Suprapubic skin (tissue), 4 donors: ENCODE results near the gene NAPB. TPM values are rescaled to one million over a fixed set of nuclear protein-coding genes. Genes with fewer than 3 reads are reported as not detected.

ENCODE experiments used
- DNase-seq, 2 donors: peaks; one replicate each; pipeline ENCODE4 v3.0.0-alpha.2; 2019; ENCODE audit warnings: low spot score in 2 of 2
- H3K27ac ChIP-seq: fragments of 200-600 bp; sonication (generic); one replicate; pipeline ENCODE4 v1.5.1; 2019
- H3K27me3 ChIP-seq: fragments of 200-600 bp; sonication (generic); one replicate; pipeline ENCODE4 v1.5.1; 2019
- H3K36me3 ChIP-seq: fragments of 200-600 bp; sonication (generic); one replicate; pipeline ENCODE4 v1.5.1; 2019
- H3K4me1 ChIP-seq: fragments of 200-600 bp; sonication (generic); one replicate; pipeline ENCODE4 v1.5.1; 2019
- H3K4me3 ChIP-seq: fragments of 200-600 bp; sonication (generic); one replicate; pipeline ENCODE4 v1.5.1; 2019; ENCODE audit warnings: mild to moderate bottlenecking
- H3K9me3 ChIP-seq: fragments of 200-600 bp; sonication (generic); one replicate; pipeline ENCODE4 v1.5.1; 2019
- CTCF ChIP-seq, 2 donors: fragments of 200-600 bp in 1 of 2; fragments of 450-650 bp in 1 of 2; sonication (generic) in 1 of 2; IDR thresholded peaks; one replicate each; pipeline ENCODE4 v1.5.1; 2016 to 2019; ENCODE audit warnings: antibody characterized with exemption in 2 of 2, mild to moderate bottlenecking in 1 of 2, moderate library complexity in 1 of 2
- EP300 ChIP-seq: sonication (generic); formaldehyde crosslinking; IDR thresholded peaks from one replicate; pipeline ENCODE4 v1.6.1; 2017; ENCODE audit warnings: antibody characterized with exemption
- POLR2A ChIP-seq, 2 donors: fragments of 450-650 bp; IDR thresholded peaks; one replicate each; pipeline ENCODE4 v1.6.1; 2017; ENCODE audit warnings: antibody characterized with exemption in 2 of 2, mild to moderate bottlenecking in 2 of 2, moderate library complexity in 2 of 2
- POLR2AphosphoS5 ChIP-seq, 3 donors: sonication (generic); formaldehyde crosslinking; IDR thresholded peaks; one replicate each; pipeline ENCODE4 v1.6.1; 2017; ENCODE audit warnings: antibody characterized with exemption in 3 of 3
- WGBS: methylation state at CpG from one replicate; pipeline ENCODE4 v1.1.5; 2018; 5-methylcytosine and 5-hydroxymethylcytosine counted together
- total RNA-seq, 4 donors: library from RNA; depleted of rRNA; stranded (reverse); fragments of >200 nt; gene quantifications; one replicate each; pipeline ENCODE4 v1.1.0, GENCODE V29; 2016

The NAPB gene
- total RNA-seq, 4 donors from 2014 or later: 6.6 to 21.6 (median 8.9) TPM

DNA sequence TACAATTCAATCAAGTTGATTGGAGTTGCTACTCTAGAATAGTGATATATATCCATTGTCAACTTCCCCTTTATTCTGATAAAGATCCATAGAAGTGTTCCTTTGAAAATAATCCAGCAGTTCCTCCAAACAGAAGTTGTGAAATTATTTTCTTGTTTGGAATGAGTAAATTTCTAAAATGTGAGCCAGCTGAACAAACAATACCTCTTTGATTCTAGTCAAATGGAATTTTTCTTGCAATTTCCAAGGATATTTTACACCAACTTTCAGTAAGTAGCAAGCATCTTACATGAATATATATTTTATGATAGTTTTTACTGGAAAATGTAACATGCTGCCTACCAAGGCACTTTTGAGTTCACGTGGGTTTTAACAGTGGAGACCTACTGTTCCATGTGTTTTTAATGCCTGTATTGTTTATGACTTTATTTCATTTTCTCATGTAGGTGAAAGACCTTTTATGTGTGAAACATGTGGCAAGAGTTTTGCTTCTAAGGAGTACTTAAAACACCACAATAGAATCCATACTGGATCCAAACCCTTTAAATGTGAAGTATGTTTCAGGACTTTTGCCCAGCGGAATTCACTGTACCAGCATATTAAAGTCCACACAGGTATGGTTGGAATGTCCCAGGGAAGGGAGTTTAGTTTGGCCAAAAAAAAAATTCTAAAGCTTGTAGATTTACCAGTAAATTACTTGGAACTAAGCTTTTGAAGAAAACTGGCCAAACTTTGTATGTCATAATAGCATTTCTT, 52.8 kb downstream of the NAPB start:
- peaks cover 23% of the 10 kb centered on the region for H3K4me1 ChIP-seq
- no peaks in the 10 kb centered on the region for H3K27me3 ChIP-seq
- no peak for DNase-seq
- 88% methylated on average over 2 of the region's 2 CpGs for WGBS
- peaks cover 60% of the 10 kb centered on the region for H3K36me3 ChIP-seq
- no peak overlapping the region for H3K4me3 ChIP-seq
- no peak overlapping the region for H3K27ac ChIP-seq
- TF ChIP-seq POLR2A (IDR thresholded peaks at IDR 0.05) (no peak), POLR2AphosphoS5 (IDR thresholded peaks at IDR 0.05) (no peak), EP300 (no peak)
- no peaks in the 10 kb centered on the region for H3K9me3 ChIP-seq

- Histone ChIP-seq H3K4me1 (peaks cover 30% of the 10 kb centered on the region), H3K9me3 (no peaks in the 10 kb centered on the region), H3K27ac (no peak overlapping the region), H3K4me3 (no peak overlapping the region), H3K36me3 (peaks cover 53% of the 10 kb centered on the region), H3K27me3 (no peaks in the 10 kb centered on the region)
- no peak for TF ChIP-seq EP300
- DNase-seq: no peak
Measured at GRCh38 chr20:23367770-23368169, 53.5 kb downstream of the NAPB start.

DNA sequence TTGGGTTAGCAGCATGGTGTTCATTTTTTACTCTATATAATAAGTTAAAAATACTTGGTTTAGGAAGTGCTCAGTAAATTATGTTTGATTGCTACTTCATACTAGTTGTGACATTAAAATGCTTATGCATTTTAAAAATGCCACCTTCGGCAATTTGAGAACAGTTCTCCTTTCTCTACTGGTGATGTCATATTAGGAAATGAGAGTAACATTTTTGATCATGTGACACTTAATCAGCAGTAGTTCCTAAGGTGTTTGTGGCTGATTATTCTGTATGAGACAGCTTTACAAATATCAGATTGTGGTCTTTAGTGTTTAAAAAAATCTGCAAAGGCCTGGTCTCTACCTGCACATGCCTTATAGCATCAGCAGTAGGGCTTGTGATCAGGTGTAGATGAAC, 54.9 kb downstream of the NAPB start:
- H3K27me3 ChIP-seq: no peaks in the 10 kb centered on the region
- H3K4me1 ChIP-seq: peaks cover 33% of the 10 kb centered on the region
- no peak overlapping the region for H3K27ac ChIP-seq

DNA sequence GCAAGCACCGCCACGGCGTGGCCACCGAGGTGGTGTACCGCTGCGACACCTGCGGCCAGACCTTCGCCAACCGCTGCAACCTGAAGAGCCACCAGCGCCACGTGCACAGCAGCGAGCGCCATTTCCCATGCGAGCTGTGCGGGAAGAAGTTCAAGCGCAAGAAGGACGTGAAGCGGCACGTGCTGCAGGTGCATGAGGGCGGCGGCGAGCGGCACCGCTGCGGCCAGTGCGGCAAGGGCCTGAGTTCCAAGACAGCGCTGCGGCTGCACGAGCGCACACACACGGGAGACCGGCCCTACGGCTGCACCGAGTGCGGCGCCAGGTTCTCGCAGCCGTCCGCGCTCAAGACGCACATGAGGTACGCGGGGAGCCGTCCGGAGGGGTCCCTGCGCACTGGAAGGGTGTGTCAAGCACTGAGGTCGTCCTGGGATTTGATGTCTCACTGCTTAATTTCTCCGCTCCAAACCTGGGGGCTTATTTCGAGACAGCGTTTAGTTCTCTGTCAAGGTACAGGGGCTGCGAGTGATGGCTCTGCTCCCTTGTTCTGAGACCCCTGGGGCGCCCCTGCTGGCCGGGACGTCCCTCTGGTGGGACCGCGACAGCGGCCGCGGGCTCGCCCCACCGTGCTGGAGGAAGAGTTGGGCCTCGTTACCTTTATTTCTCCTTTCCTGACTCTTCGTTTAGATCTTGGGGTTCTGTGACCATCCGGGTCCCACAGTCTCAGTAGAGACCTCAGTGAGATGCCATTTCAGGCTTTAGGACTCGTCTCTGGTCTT, 55.7 kb downstream of the NAPB start:
- 94% methylated on average over 56 of the region's 65 CpGs for WGBS
- DNase-seq: no peak
- H3K27me3 ChIP-seq: no peaks in the 10 kb centered on the region
- peaks cover 40% of the 10 kb centered on the region for H3K4me1 ChIP-seq
- TF ChIP-seq CTCF (IDR thresholded peaks at IDR 0.05) (no peak), POLR2A (IDR thresholded peaks at IDR 0.05) (no peak), EP300 (no peak), POLR2AphosphoS5 (IDR thresholded peaks at IDR 0.05) (no peak)
- no peaks in the 10 kb centered on the region for H3K9me3 ChIP-seq
- H3K4me3 ChIP-seq: no peak overlapping the region
- H3K36me3 ChIP-seq: peaks cover 31% of the 10 kb centered on the region
- H3K27ac ChIP-seq: no peak overlapping the region

More for the DNA sequence above, 54.9 kb downstream of the NAPB start:
- Histone ChIP-seq H3K36me3 (peaks cover 39% of the 10 kb centered on the region), H3K4me3 (no peak overlapping the region), H3K9me3 (no peaks in the 10 kb centered on the region)
- WGBS: 35% methylated on average over 1 of the region's 1 CpG
- TF ChIP-seq POLR2AphosphoS5 (IDR thresholded peaks at IDR 0.05) (no peak), POLR2A (IDR thresholded peaks at IDR 0.05) (no peak), EP300 (no peak), CTCF (IDR thresholded peaks at IDR 0.05) (no peak)
- no peak for DNase-seq

DNA sequence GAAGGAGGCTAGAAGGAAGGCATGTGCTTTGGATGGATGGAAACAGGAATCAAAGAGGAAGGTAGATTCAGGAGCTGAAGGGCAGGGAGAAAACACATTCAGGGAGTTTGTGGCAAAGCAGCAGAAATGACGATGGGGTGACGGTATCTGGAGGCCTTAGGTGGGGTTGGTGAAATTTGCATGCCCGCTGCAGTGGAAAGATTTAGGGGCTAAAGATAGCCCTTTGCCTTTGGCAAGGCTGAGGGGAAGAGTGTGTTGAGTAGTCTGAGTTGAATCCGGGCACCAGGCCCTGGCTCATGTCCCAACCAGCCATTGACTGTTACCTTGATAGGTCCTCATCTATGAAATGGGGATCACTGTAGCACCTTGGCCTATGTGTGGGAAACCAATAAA, 58.0 kb downstream of the NAPB start:
- H3K36me3 ChIP-seq: peaks cover 11% of the 10 kb centered on the region
- H3K27me3 ChIP-seq: no peaks in the 10 kb centered on the region
- no peaks in the 10 kb centered on the region for H3K9me3 ChIP-seq
- H3K27ac ChIP-seq: peak overlapping the region; percentile 93
- H3K4me1 ChIP-seq: peaks cover 51% of the 10 kb centered on the region
- TF ChIP-seq CTCF (IDR thresholded peaks at IDR 0.05) (no peak), POLR2AphosphoS5 (IDR thresholded peaks at IDR 0.05) (no peak), POLR2A (IDR thresholded peaks at IDR 0.05) (no peak), EP300 (no peak)
- DNase-seq: no peak
- peak overlapping the region; percentile 91 for H3K4me3 ChIP-seq
- 42% methylated on average over 4 of the region's 4 CpGs for WGBS
